GM18873 (cell line): ENCODE results near the gene RBM23.
"Not testable (repeated sequence)": the region's sequence is repeated elsewhere in the genome, so short reads cannot be mapped to it uniquely, and the experiment has no call there.

Source experiments
- ATAC-seq: cut with Tn5 transposase; IDR thresholded peaks from one replicate; pipeline ENCODE4 v1.9.1; 2021; ENCODE audit warnings: mild to moderate bottlenecking, moderate library complexity, moderate number of reproducible peaks; ENCODE audit not compliant: unreplicated experiment, low FRiP score

Gene RBM23

GRCh38 chr14:22870811-22871223 is 48.1 kb downstream of the RBM23 start:
- ATAC-seq, result peak; percentile 23

GRCh38 chr14:22866874-22867273 is 52.1 kb downstream of the RBM23 start:
- no peak for ATAC-seq

GRCh38 chr14:22865424-22866405 is 53.2 kb downstream of the RBM23 start:
- ATAC-seq, result no peak

- ATAC-seq, result no peak
These were observed 54.0 kb downstream of the RBM23 start for GRCh38 chr14:22864979-22865378.

- no peak for ATAC-seq
These were observed 57.3 kb downstream of the RBM23 start for GRCh38 chr14:22861651-22862050.

GRCh38 chr14:22860377-22860776 is 58.6 kb downstream of the RBM23 start:
- ATAC-seq, result not testable (repeated sequence)

GRCh38 chr14:22856428-22856827 is 62.5 kb downstream of the RBM23 start:
- ATAC-seq, result no peak

GRCh38 chr14:22854963-22855724 is 63.8 kb downstream of the RBM23 start:
- no peak for ATAC-seq

GRCh38 chr14:22854296-22854695 is 64.7 kb downstream of the RBM23 start:
- not testable (repeated sequence) for ATAC-seq

- ATAC-seq, result peak; percentile 63
These were observed 65.8 kb downstream of the RBM23 start for GRCh38 chr14:22852940-22853767.

- ATAC-seq, result no peak
These were observed 66.4 kb downstream of the RBM23 start for GRCh38 chr14:22852599-22852939.

GRCh38 chr14:22852178-22852577 is 66.8 kb downstream of the RBM23 start:
- not testable (repeated sequence) for ATAC-seq

- no peak for ATAC-seq
These were observed 67.8 kb downstream of the RBM23 start for GRCh38 chr14:22850944-22851764.

- ATAC-seq, result no peak
These were observed 69.6 kb downstream of the RBM23 start for GRCh38 chr14:22849212-22849819.

- no peak for ATAC-seq
These were observed 70.4 kb downstream of the RBM23 start for GRCh38 chr14:22848351-22849164.

GRCh38 chr14:22847661-22848341 is 71.1 kb downstream of the RBM23 start:
- ATAC-seq, result no peak

- no peak for ATAC-seq
These were observed 72.1 kb downstream of the RBM23 start for GRCh38 chr14:22846811-22847307.
